Naive thymus-derived CD4-positive, alpha-beta T cell (primary cell): ENCODE results near the gene CAVIN1. TPM values are rescaled to one million over a fixed set of nuclear protein-coding genes. Genes with fewer than 3 reads are reported as not detected.
"Not testable (repeated sequence)": the region's sequence is repeated elsewhere in the genome, so short reads cannot be mapped to it uniquely, and the experiment has no call there.

Experiments
- ATAC-seq: fragments of 150-1000 bp; cut with Tn5 transposase; 2 replicates; pipeline ENCODE4 v1.10.0; 2021; ENCODE audit warnings: mild to moderate bottlenecking, moderate library complexity
- CTCF ChIA-PET: fragments of 350-600 bp; sonication (Branson Sonifier 250); formaldehyde crosslinking; loops from one replicate; lab custom pipeline; 2021; ENCODE audit warnings: antibody characterized with exemption; lab: Charles Lee
- POLR2A ChIA-PET: fragments of 350-600 bp; sonication (Branson Sonifier 250); formaldehyde crosslinking; loops from one replicate; lab custom pipeline; 2021; ENCODE audit warnings: antibody characterized with exemption, inconsistent platforms; lab: Charles Lee
- DNase-seq, 9 donors: peaks; one replicate each; pipeline versions ENCODE4 v3.0.0 to v3.0.0-alpha.2; 2020 to 2022; ENCODE audit warnings: mixed read lengths in 1 of 9
- H3K27ac ChIP-seq: one replicate; pipeline ENCODE4 v1.7.0; 2013; ENCODE audit warnings: mild to moderate bottlenecking, low read depth, low read length, moderate library complexity
- H3K27me3 ChIP-seq, 2 donors: one replicate each; pipeline ENCODE4 v1.7.0; 2013; ENCODE audit warnings: low read length in 2 of 2, mild to moderate bottlenecking in 2 of 2, moderate library complexity in 2 of 2; ENCODE audit not compliant: control insufficient read depth in 2 of 2, insufficient read depth in 2 of 2
- H3K36me3 ChIP-seq, 3 experiments: 1 replicate in 2 of 3; 2 replicates in 1 of 3; pipeline ENCODE4 v1.7.0; 2013; ENCODE audit warnings: low read length in 3 of 3, mild to moderate bottlenecking in 3 of 3, moderate library complexity in 1 of 3; ENCODE audit not compliant: insufficient read depth in 3 of 3, control insufficient read depth in 2 of 3
- H3K4me1 ChIP-seq, 2 donors: one replicate each; pipeline ENCODE4 v1.7.0; 2013; ENCODE audit warnings: low read length in 2 of 2, mild to moderate bottlenecking in 2 of 2, moderate library complexity in 1 of 2; ENCODE audit not compliant: control insufficient read depth in 2 of 2, insufficient read depth in 2 of 2
- H3K4me3 ChIP-seq: 2 replicates; pipeline ENCODE4 v1.7.0; 2013; ENCODE audit warnings: mild to moderate bottlenecking, low read length
- H3K9me3 ChIP-seq, 3 experiments: 1 replicate in 2 of 3; 2 replicates in 1 of 3; pipeline ENCODE4 v1.7.0; 2013; ENCODE audit warnings: low read length in 3 of 3; ENCODE audit not compliant: control insufficient read depth in 2 of 3
- H3K27ac Mint-ChIP-seq, 9 donors: one replicate each; pipeline ENCODE4 v1.8.0; 2020 to 2022; ENCODE audit warnings: mixed read lengths in 9 of 9, mild to moderate bottlenecking in 8 of 9, moderate library complexity in 5 of 9, inconsistent platforms in 2 of 9
- H3K27me3 Mint-ChIP-seq, 5 donors: one replicate each; pipeline ENCODE4 v1.8.0; 2021 to 2022; ENCODE audit warnings: mixed read lengths in 5 of 5, mild to moderate bottlenecking in 1 of 5
- H3K36me3 Mint-ChIP-seq, 5 donors: one replicate each; pipeline ENCODE4 v1.8.0; 2020 to 2022; ENCODE audit warnings: mixed read lengths in 5 of 5, mild to moderate bottlenecking in 3 of 5, inconsistent platforms in 1 of 5
- H3K4me1 Mint-ChIP-seq, 7 donors: one replicate each; pipeline ENCODE4 v1.8.0; 2020 to 2022; ENCODE audit warnings: mixed read lengths in 7 of 7, mild to moderate bottlenecking in 3 of 7, inconsistent platforms in 1 of 7
- H3K4me3 Mint-ChIP-seq, 10 donors: one replicate each; pipeline ENCODE4 v1.8.0; 2020 to 2022; ENCODE audit warnings: mild to moderate bottlenecking in 10 of 10, mixed read lengths in 10 of 10, moderate library complexity in 6 of 10, inconsistent platforms in 2 of 10
- H3K9me3 Mint-ChIP-seq, 11 donors: one replicate each; pipeline ENCODE4 v1.8.0; 2020 to 2022; ENCODE audit warnings: mixed read lengths in 11 of 11, mild to moderate bottlenecking in 4 of 11, inconsistent platforms in 1 of 11, moderate library complexity in 1 of 11
- intact Hi-C, 2 donors: fragments of 100-400 bp; cut with micrococcal nuclease; formaldehyde crosslinking; loops; one replicate each; pipeline ENCODE4 v1.15.1; 2023
- polyA plus RNA-seq, 2 donors: library from polyadenylated mRNA; unstranded; fragments of 300-500 nt; fragmentation: Illumina TruSeq; gene quantifications; one replicate each; pipeline ENCODE4 v1.2.3, GENCODE V29; 2021
- total RNA-seq, 6 experiments: library from RNA in 5 of 6; stranded (reverse) in 5 of 6; gene quantifications; 1 replicate in 5 of 6; 2 replicates in 1 of 6; pipeline ENCODE4 v1.2.3 and lab custom pipeline; 2021 to 2026

CAVIN1 gene
- total and polyA plus RNA-seq, 7 experiments from 2014 or later = 0.25 to 3.8 (median 0.81) TPM; not detected in 2

DNA sequence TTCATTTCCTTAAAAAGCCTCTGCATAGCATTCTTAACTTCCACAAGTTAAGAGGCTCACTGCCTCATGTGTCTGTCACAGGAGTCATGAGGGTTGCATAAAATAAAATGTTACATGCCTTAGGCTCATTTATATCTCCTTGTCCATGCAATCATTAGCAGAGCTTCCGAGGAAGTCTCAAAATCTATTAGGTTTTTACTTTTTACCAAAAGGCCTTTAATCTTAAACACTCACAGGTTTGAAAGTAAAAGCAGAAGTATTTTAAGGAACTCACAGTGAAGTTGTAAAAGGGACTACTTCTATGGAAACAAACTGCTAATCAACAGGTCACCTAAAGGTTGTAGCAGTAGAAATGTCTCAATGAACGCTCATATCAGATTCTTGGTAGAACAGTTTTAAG is 30.4 kb upstream of the CAVIN1 start:
- Histone ChIP-seq H3K9me3 (no peaks in the 10 kb centered on the region), H3K4me3 (no peak overlapping the region), H3K27ac (no peak overlapping the region), H3K36me3 (no peaks in the 10 kb centered on the region), H3K27me3 (no peaks in the 10 kb centered on the region), H3K4me1 (peaks cover 20 to 22% of the 10 kb centered on the region in 2 donors)
- Mint-ChIP-seq H3K9me3 (no peaks in the 10 kb centered on the region), H3K27ac (no peak overlapping the region), H3K4me3 (no peak overlapping the region), H3K27me3 (peaks cover 0 to 42% (median 0%) of the 10 kb centered on the region in 5 donors), H3K4me1 (peaks cover 17 to 25% (median 21%) of the 10 kb centered on the region in 7 donors), H3K36me3 (no peaks in the 10 kb centered on the region)
- intact Hi-C loops = no loop called here
- no peak for DNase-seq
- ATAC-seq = peak; percentile 39
- CTCF ChIA-PET = no interaction called here
- POLR2A ChIA-PET = no interaction called here

GRCh38 chr17:42451270-42451669 is 28.2 kb upstream of the CAVIN1 start:
- ChIA-PET POLR2A (interaction anchor here (0.6 to 0.7 kb wide), 2 partner anchors 59 to 178 kb away, joined by 3 to 4 read pairs; no protein-coding TSS in a partner anchor), CTCF (interaction anchor here (0.7 to 0.8 kb wide), 2 partner anchors 209 to 228 kb away, joined by 3 to 4 read pairs; no protein-coding TSS in a partner anchor)
- ATAC-seq = not testable (repeated sequence)

DNA sequence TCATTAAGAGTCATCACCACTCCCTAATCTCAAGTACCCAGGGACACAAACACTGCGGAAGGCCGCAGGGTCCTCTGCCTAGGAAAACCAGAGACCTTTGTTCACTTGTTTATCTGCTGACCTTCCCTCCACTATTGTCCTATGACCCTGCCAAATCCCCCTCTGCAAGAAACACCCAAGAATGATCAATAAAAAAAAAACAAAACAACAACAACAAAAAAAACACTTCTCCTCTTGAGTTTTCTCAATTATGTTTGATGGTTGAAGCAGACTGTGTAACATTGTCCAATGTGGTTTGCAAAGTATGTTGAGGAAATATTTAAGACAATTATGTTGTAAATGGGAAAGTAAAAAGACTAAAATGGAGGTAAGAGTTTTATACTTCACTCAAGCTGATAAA is 26.8 kb upstream of the CAVIN1 start:
- H3K27me3 ChIP-seq, ATAC-seq, H3K36me3 ChIP-seq, CTCF ChIA-PET, H3K4me3 Mint-ChIP-seq, H3K9me3 Mint-ChIP-seq, H3K27ac ChIP-seq, intact Hi-C loops, H3K4me1 Mint-ChIP-seq, H3K4me1 ChIP-seq, H3K4me3 ChIP-seq, H3K27ac Mint-ChIP-seq, POLR2A ChIA-PET, H3K36me3 Mint-ChIP-seq, H3K9me3 ChIP-seq, DNase-seq: not testable (repeated sequence)
- H3K27me3 Mint-ChIP-seq = peaks cover 0 to 29% (median 0%) of the 10 kb centered on the region in 5 donors

More at GRCh38 chr17:42451270-42451669, 28.2 kb upstream of the CAVIN1 start:
- H3K9me3 ChIP-seq, H3K4me3 ChIP-seq, H3K27ac Mint-ChIP-seq, H3K4me1 ChIP-seq, H3K36me3 Mint-ChIP-seq, H3K9me3 Mint-ChIP-seq, H3K36me3 ChIP-seq, H3K4me3 Mint-ChIP-seq, intact Hi-C loops, H3K27me3 ChIP-seq, H3K27ac ChIP-seq, DNase-seq: not testable (repeated sequence)
- H3K27me3 Mint-ChIP-seq = peaks cover 0 to 39% (median 0%) of the 10 kb centered on the region in 5 donors
- peaks cover under 1 to 11% (median 4%) of the 10 kb centered on the region in 7 donors for H3K4me1 Mint-ChIP-seq

GRCh38 chr17:42449176-42449575 is 26.1 kb upstream of the CAVIN1 start:
- H3K36me3 Mint-ChIP-seq, POLR2A ChIA-PET, H3K27ac Mint-ChIP-seq, ATAC-seq, H3K36me3 ChIP-seq, H3K4me3 ChIP-seq, H3K27ac ChIP-seq, H3K4me1 ChIP-seq, intact Hi-C loops, H3K9me3 Mint-ChIP-seq, DNase-seq, CTCF ChIA-PET, H3K4me3 Mint-ChIP-seq, H3K27me3 ChIP-seq, H3K9me3 ChIP-seq: not testable (repeated sequence)
- Mint-ChIP-seq H3K27me3 (peaks cover 0 to 24% (median 0%) of the 10 kb centered on the region in 5 donors), H3K4me1 (peaks cover 0 to 10% (median 0%) of the 10 kb centered on the region in 7 donors)

DNA sequence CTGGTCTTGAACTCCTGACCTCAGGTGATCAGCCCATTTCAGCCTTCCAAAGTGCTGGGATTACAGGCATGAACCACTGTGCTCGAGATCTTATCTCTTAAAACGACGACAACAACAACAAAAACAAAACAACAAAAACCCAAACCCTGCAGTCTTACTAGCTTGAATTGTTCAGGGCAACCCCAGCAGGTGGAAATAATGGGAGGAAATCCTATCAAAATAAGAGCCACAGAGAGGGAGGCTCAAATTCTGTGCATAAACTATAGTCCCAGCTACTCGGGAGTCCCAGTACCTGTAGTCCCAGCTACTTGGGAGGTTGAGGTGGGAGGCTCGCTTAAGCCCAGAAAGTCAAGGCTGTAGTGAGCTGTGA is 19.1 kb upstream of the CAVIN1 start:
- H3K4me3 Mint-ChIP-seq = peak overlapping the region in 2 of 10 donors; percentile 11 to 19
- no peaks in the 10 kb centered on the region for H3K36me3 Mint-ChIP-seq
- ChIA-PET POLR2A (interaction anchor here (1.0 kb wide), 1 partner anchor 9 kb away, joined by 3 read pairs; no protein-coding TSS in a partner anchor), CTCF (interaction anchor here (0.7 to 1.4 kb wide), 5 partner anchors 33 to 1759 kb away, joined by 3 to 4 read pairs (median 3); no protein-coding TSS in a partner anchor)
- no peak overlapping the region for H3K27ac Mint-ChIP-seq
- H3K4me1 Mint-ChIP-seq = peaks cover 8 to 17% (median 14%) of the 10 kb centered on the region in 7 donors
- intact Hi-C loops = loop anchor here in 1 of 2 donors (1.0 kb wide), 1 partner anchor 46 kb away; no protein-coding TSS in a partner anchor
- H3K36me3 ChIP-seq = no peaks in the 10 kb centered on the region
- H3K27me3 Mint-ChIP-seq = peaks cover 0 to 23% (median 0%) of the 10 kb centered on the region in 5 donors
- ATAC-seq = no peak
- no peak overlapping the region for H3K4me3 ChIP-seq
- H3K27ac ChIP-seq = no peak overlapping the region
- no peak for DNase-seq
- peaks cover 0 to 3% of the 10 kb centered on the region in 2 donors for H3K27me3 ChIP-seq
- no peaks in the 10 kb centered on the region for H3K9me3 Mint-ChIP-seq
- peaks cover 0 to 8% of the 10 kb centered on the region in 2 donors for H3K4me1 ChIP-seq
- H3K9me3 ChIP-seq = no peaks in the 10 kb centered on the region

DNA sequence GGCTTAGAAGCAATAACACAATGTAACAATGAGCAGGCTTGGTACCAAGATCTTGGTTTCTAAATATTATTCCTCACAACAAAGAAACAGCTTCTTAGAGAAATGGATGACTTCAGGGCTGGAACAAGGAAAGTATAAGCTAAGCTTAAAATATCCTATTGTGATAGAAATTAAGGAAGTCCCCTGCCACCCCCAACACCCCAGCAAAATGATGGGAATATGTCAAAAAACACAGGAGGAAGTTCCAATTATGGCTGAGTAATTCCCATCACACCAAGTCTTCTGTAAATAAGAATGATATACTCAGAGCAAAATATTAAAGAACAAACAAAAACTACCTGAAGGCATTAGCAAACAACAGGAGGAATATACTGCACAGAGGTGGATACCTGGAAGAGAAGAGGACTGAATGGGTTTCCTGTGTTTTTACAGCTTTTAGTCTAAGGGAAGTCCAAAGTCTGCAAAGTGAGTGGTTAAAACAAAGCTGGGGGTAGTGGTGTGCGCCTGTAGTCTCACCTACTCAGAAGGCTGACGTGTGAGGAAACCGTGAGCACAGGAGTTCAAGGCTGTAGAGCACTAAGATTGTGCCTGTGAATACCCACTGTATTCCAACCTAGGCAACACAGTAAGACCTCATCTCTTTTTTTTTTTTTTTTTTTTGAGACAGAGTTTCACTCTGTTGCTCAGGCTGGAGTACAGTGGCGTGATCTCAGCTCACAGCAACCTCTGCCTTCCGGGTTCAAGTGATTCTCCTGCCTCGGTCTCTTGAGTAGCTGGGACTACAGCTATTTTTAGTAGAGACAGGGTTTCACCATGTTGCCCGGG is 18.5 kb upstream of the CAVIN1 start:
- intact Hi-C loops = loop anchor here in 1 of 2 donors (1.0 kb wide), 1 partner anchor 47 kb away; no protein-coding TSS in a partner anchor
- no peak for DNase-seq
- Histone ChIP-seq H3K4me1 (peaks cover 0 to 8% of the 10 kb centered on the region in 2 donors), H3K4me3 (no peak overlapping the region), H3K9me3 (no peaks in the 10 kb centered on the region), H3K27me3 (peaks cover 0 to 3% of the 10 kb centered on the region in 2 donors), H3K27ac (no peak overlapping the region), H3K36me3 (no peaks in the 10 kb centered on the region)
- ChIA-PET CTCF (interaction anchor here (0.7 to 1.4 kb wide), 11 partner anchors 11 to 1760 kb away, joined by 3 to 6 read pairs (median 3); no protein-coding TSS in a partner anchor), POLR2A (interaction anchor here (0.6 to 1.0 kb wide), 2 partner anchors 8 to 155 kb away, joined by 3 read pairs; no protein-coding TSS in a partner anchor)
- H3K27me3 Mint-ChIP-seq = peaks cover 0 to 23% (median 0%) of the 10 kb centered on the region in 5 donors
- H3K36me3 Mint-ChIP-seq = no peaks in the 10 kb centered on the region
- H3K4me3 Mint-ChIP-seq = peak overlapping the region in 4 of 10 donors; percentile 16 to 35 (median 30)
- ATAC-seq = peak; percentile 34
- no peaks in the 10 kb centered on the region for H3K9me3 Mint-ChIP-seq
- H3K4me1 Mint-ChIP-seq = peaks cover 8 to 17% (median 14%) of the 10 kb centered on the region in 7 donors
- H3K27ac Mint-ChIP-seq = no peak overlapping the region
